ENCODE results near the gene ITGAD.

ITGAD gene

DNA sequence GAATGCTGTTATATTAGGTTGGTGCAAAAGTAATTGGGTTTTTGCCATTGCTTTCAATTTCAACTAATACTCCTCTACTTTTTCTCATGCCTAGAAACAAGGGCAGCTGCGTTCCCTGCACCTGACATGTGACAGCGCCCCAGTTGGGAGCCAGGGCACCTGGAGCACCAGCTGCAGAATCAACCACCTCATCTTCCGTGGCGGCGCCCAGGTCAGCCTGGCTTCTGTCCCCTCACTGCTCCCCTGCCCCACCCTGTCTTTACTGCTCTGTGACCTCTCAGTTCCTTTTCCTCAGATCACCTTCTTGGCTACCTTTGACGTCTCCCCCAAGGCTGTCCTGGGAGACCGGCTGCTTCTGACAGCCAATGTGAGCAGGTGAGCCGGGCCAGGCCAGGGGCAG lies 16.4 kb upstream of the ITGAD start:
- H3K4me3 ChIP-seq (ENCODE audit: low read depth, low read length): no peak overlapping the region
- TF ChIP-seq, protein P1, sequence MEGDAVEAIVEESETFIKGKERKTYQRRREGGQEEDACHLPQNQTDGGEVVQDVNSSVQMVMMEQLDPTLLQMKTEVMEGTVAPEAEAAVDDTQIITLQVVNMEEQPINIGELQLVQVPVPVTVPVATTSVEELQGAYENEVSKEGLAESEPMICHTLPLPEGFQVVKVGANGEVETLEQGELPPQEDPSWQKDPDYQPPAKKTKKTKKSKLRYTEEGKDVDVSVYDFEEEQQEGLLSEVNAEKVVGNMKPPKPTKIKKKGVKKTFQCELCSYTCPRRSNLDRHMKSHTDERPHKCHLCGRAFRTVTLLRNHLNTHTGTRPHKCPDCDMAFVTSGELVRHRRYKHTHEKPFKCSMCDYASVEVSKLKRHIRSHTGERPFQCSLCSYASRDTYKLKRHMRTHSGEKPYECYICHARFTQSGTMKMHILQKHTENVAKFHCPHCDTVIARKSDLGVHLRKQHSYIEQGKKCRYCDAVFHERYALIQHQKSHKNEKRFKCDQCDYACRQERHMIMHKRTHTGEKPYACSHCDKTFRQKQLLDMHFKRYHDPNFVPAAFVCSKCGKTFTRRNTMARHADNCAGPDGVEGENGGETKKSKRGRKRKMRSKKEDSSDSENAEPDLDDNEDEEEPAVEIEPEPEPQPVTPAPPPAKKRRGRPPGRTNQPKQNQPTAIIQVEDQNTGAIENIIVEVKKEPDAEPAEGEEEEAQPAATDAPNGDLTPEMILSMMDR (IDR thresholded peaks at IDR 0.05; ENCODE audit: low read depth, low read length): no peak
- no peak for DNase-seq (ENCODE audit: low read depth, low spot score)
- in situ Hi-C loops (cut with HindIII; ENCODE audit: low sequenced_read_pairs): no loop called here

DNA sequence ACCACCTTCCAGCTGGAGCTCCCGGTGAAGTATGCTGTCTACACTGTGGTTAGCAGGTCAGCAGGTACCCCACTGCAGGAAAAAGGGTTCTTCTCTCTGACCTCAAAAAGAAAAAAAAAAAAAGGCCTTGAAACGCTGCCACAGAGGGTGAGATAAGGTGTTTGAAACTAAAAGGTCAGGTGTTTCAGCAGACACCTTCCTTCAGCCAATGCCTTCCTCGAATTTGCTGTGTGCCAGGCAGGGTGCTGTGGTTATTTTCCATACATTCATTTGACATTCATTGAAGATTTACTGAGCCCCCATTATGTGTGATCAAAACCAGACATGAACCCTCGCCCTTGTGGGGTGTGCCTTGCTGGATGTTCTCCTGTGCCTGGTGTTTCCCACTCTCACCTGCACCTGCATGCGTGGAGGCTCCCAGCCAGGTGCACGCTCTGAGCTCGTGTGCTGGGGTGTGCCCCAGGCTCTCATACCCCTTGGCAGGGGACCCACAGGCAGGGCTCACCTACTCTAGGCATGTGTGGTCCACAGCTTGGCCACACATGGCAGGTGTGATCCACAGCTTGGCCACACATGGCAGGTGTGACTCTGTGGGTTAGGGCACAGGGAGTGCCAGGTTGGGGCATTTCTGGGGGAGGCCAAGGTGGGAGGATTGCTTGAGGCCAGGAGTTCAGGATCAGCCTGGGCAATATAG lies 15.8 kb upstream of the ITGAD start:
- TF ChIP-seq, protein P1 (IDR thresholded peaks at IDR 0.05; ENCODE audit: low read depth, low read length): no peak
- in situ Hi-C loops (cut with HindIII; ENCODE audit: low sequenced_read_pairs): no loop called here
- no peak for DNase-seq (ENCODE audit: low read depth, low spot score)
- H3K4me3 ChIP-seq (ENCODE audit: low read depth, low read length): no peak overlapping the region

DNA sequence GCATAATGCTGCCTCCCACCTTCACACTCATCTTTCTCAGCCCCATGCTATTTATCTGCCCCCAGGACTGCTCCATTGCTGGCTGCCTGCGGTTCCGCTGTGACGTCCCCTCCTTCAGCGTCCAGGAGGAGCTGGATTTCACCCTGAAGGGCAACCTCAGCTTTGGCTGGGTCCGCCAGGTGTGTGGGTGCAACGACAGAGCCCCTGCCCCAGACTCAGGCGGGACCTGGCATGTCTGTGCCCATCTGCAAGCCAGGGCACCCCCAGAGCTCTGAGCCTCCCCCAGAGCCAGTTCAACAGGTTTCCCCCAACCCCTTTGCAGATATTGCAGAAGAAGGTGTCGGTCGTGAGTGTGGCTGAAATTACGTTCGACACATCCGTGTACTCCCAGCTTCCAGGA lies 12.9 kb upstream of the ITGAD start:
- TF ChIP-seq, protein P1 (IDR thresholded peaks at IDR 0.05; ENCODE audit: low read depth, low read length): no peak
- DNase-seq (ENCODE audit: low read depth, low spot score): no peak
- H3K4me3 ChIP-seq (ENCODE audit: low read depth, low read length): no peak overlapping the region
- in situ Hi-C loops (cut with HindIII; ENCODE audit: low sequenced_read_pairs): no loop called here

DNA sequence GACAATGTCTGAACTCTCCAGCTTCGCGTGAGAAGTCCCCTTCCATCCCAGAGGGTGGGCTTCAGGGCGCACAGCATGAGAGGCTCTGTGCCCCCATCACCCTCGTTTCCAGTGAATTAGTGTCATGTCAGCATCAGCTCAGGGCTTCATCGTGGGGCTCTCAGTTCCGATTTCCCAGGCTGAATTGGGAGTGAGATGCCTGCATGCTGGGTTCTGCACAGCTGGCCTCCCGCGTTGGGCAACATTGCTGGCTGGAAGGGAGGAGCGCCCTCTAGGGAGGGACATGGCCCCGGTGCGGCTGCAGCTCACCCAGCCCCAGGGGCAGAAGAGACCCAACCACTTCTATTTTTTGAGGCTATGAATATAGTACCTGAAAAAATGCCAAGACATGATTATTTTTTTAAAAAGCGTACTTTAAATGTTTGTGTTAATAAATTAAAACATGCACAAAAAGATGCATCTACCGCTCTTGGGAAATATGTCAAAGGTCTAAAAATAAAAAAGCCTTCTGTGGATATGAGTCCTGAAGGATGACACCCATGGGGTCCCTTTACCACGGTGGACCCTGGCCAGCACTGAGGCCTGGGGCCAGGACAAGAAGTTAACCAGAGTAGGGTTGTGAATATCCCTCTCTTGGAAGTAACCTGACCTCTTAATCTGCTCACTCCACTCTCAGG lies 10.5 kb upstream of the ITGAD start:
- TF ChIP-seq, protein P1 (IDR thresholded peaks at IDR 0.05; ENCODE audit: low read depth, low read length): peak; percentile 41
- no peak for DNase-seq (ENCODE audit: low read depth, low spot score)
- no peak overlapping the region for H3K4me3 ChIP-seq (ENCODE audit: low read depth, low read length)
- in situ Hi-C loops (cut with HindIII; ENCODE audit: low sequenced_read_pairs): no loop called here

DNA sequence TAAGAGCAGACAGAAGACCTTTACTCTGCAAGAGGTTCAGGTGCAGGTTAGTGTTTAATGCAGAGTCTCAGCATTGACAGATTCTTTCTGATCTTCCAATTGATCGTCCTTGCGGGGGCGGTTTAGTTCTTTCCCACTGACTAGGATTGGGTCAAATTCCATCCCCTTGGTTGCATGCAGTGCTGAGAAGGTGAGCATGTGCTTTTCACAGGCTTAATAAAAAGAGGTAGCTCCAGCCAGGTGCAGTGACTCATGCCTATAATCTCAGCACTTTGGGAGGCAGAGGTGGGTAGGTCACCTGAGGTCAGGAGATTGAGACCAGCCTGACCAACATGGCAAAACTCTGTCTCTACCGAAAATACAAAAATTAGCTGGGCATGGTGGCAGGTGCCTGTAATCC lies 7.5 kb upstream of the ITGAD start:
- no peak overlapping the region for H3K4me3 ChIP-seq (ENCODE audit: low read depth, low read length)
- in situ Hi-C loops (cut with HindIII; ENCODE audit: low sequenced_read_pairs): no loop called here
- no peak for DNase-seq (ENCODE audit: low read depth, low spot score)
- TF ChIP-seq, protein P1 (IDR thresholded peaks at IDR 0.05; ENCODE audit: low read depth, low read length): no peak

DNA sequence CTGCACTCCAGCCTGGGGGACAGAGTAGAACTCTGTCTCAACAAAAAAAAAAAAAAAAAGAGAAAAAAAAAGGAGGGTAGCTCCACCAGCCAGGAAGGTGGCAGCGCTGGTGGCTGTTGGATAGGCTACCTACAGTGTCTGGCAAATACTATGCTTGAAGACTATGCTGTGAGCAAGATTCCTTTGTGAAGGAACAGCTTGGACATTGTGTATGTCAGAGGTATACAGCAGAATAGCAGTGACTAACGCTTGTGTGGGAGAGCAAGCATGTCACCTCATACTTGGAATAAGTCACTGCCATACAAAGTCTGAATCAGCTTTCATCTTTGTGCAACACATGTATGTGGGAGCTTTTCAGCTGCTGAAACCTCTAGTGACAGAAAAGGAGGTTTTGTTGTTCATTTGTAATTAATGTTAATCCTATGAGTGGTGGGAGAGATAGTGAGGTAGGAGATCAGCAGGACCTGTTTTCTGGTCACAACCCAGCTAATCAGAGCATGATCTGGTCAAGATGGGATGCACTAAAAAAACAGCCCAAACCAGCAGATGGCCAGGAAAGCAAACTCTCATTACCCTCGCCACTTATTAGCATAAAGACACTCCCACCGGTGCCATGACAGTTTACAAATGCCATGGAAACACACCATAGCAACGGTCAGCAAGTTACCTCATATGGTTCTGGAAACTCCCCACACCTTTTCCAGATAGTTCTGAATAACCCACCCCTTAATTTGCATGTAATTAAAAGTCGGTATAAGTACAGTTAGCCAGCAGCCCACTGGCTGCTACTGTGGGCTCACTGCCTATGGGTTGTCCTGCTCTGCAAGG lies 6.8 kb upstream of the ITGAD start:
- DNase-seq (ENCODE audit: low read depth, low spot score): no peak
- TF ChIP-seq, protein P1 (IDR thresholded peaks at IDR 0.05; ENCODE audit: low read depth, low read length): no peak
- in situ Hi-C loops (cut with HindIII; ENCODE audit: low sequenced_read_pairs): no loop called here
- H3K4me3 ChIP-seq (ENCODE audit: low read depth, low read length): no peak overlapping the region
